HG02588 (cell line): ENCODE data around the gene SLC29A1.

Experiments used
- ATAC-seq: cut with Tn5 transposase; IDR thresholded peaks from one replicate; pipeline ENCODE4 v1.9.1; 2021; ENCODE audit warnings: mild to moderate bottlenecking, moderate library complexity; ENCODE audit not compliant: unreplicated experiment

SLC29A1 gene

GRCh38 chr6:44234101-44235025 is 11.0 kb downstream of the SLC29A1 start:
- ATAC-seq = no peak

GRCh38 chr6:44235269-44235668 is 11.9 kb downstream of the SLC29A1 start:
- no peak for ATAC-seq

GRCh38 chr6:44235891-44236516 is 12.6 kb downstream of the SLC29A1 start:
- no peak for ATAC-seq

GRCh38 chr6:44237021-44237812 is 13.8 kb downstream of the SLC29A1 start:
- ATAC-seq = peak; percentile 56

GRCh38 chr6:44237813-44238433 is 14.5 kb downstream of the SLC29A1 start:
- peak; percentile 81 for ATAC-seq

GRCh38 chr6:44238687-44239350 is 15.4 kb downstream of the SLC29A1 start:
- no peak for ATAC-seq

- ATAC-seq = no peak
These were observed 19.9 kb downstream of the SLC29A1 start for GRCh38 chr6:44243345-44243744.

GRCh38 chr6:44245391-44245911 is 22.1 kb downstream of the SLC29A1 start:
- no peak for ATAC-seq

GRCh38 chr6:44245912-44246662 is 22.7 kb downstream of the SLC29A1 start:
- peak; percentile 53 for ATAC-seq

- ATAC-seq = peak; percentile 56
These were observed 23.4 kb downstream of the SLC29A1 start, which contains the start of gene HSP90AB1 for GRCh38 chr6:44246663-44247337. Gene HSP90AB1, plus strand, starts transcription at chr6:44247101. Its CDS starts 1,529 bp downstream, at chr6:44248630.

GRCh38 chr6:44247338-44248302 is 24.2 kb downstream of the SLC29A1 start:
- ATAC-seq = peak; percentile 32

GRCh38 chr6:44248579-44248978 is 25.2 kb downstream of the SLC29A1 start:
- no peak for ATAC-seq

GRCh38 chr6:44249082-44249748 is 25.8 kb downstream of the SLC29A1 start:
- no peak for ATAC-seq

- no peak for ATAC-seq
These were observed 26.8 kb downstream of the SLC29A1 start for GRCh38 chr6:44250067-44250717.

GRCh38 chr6:44250718-44251123 is 27.3 kb downstream of the SLC29A1 start:
- no peak for ATAC-seq
